GM12891 (cell line): Measurements from ENCODE around the gene HAPSTR1.

ENCODE experiments used
- POLR2A ChIP-seq: IDR thresholded peaks from 2 replicates; pipeline ENCODE4 v1.6.1; 2011; ENCODE audit warnings: low read depth, low read length, control low read depth
- POLR2AphosphoS5 ChIP-seq: IDR thresholded peaks from 2 replicates; pipeline ENCODE4 v1.6.1; 2011; ENCODE audit warnings: low read depth, low read length, control low read depth

GRCh38 chr16:9103546-9103945, 12.1 kb downstream of the HAPSTR1 start:
- no peak for TF ChIP-seq POLR2AphosphoS5
- TF ChIP-seq POLR2A = no peak
